Body of pancreas (tissue), 4 donors: ENCODE measurements around the gene MEG3.

ENCODE experiments used
- POLR2A ChIP-seq, 3 donors: fragments of 450-650 bp; IDR thresholded peaks; one replicate each; pipeline ENCODE4 v1.6.1; 2016; ENCODE audit warnings: antibody characterized with exemption in 3 of 3, mild to moderate bottlenecking in 2 of 3
- TF ChIP-seq, protein P1 (sequence below), 7 experiments: fragments of 450-650 bp in 4 of 7; fragments of 200-600 bp in 3 of 7; sonication (generic) in 3 of 7; IDR thresholded peaks; one replicate each; pipeline ENCODE4 v1.5.1; 2016 to 2019; ENCODE audit warnings: antibody characterized with exemption in 7 of 7

DNA sequence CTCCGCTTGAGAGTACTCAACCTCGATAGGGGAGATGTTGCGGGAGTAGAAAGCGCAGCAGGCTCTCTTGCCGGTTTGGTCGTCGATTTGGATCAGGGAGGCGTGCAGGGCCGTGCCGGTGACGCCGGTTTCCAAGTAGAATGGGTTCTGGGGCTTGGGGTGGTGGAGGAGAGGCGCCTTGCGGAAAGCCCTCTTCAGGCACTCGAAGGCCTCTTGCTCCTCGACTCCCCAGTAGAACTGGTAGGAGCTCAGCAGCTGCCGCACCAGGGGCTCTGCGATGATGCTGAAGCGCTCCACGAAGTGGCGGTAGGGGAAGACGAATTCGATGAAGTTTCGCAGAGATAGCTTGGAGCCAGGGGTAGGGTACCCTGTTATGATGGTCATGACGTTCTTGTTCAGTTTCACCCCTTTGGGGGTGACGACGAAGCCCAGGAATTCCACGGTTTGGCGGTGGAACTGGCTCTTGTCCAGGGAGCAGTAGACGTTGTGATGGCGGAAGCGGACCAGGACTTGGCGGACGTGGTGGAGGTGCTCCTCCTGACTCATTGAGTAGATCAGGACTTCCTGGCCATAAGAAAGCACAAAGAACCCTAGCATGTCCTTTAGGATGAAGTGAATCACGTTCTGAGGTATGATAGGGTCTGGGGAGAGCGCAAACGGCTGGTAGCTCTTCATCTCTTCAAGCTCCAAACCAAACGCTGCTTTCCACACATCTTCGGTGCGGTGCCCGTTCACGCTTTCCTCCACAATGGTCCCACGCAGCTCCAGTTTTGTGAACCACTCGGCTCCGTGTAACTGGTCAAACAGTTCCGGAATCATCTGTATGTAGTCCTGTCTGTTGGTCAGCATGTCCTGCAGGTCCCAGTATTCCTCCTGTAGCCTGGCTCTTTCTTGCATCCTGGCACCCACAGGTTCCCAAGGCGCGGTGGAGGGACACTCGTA lies 56.4 kb downstream of the MEG3 start:
- TF ChIP-seq, protein P1, sequence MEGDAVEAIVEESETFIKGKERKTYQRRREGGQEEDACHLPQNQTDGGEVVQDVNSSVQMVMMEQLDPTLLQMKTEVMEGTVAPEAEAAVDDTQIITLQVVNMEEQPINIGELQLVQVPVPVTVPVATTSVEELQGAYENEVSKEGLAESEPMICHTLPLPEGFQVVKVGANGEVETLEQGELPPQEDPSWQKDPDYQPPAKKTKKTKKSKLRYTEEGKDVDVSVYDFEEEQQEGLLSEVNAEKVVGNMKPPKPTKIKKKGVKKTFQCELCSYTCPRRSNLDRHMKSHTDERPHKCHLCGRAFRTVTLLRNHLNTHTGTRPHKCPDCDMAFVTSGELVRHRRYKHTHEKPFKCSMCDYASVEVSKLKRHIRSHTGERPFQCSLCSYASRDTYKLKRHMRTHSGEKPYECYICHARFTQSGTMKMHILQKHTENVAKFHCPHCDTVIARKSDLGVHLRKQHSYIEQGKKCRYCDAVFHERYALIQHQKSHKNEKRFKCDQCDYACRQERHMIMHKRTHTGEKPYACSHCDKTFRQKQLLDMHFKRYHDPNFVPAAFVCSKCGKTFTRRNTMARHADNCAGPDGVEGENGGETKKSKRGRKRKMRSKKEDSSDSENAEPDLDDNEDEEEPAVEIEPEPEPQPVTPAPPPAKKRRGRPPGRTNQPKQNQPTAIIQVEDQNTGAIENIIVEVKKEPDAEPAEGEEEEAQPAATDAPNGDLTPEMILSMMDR (IDR thresholded peaks at IDR 0.05), result no peak
- TF ChIP-seq POLR2A (IDR thresholded peaks at IDR 0.05), result no peak
